ENCODE data around the gene POU2F1.

- TF ChIP-seq ZBTB7A (tag by site-specific recombination; IDR thresholded peaks at IDR 0.05; ENCODE audit: low read depth) (no peak), ZNF596 (tag by site-specific recombination; IDR thresholded peaks at IDR 0.05) (no peak)
Measured at GRCh38 chr1:167248707-167249642, 28.3 kb downstream of the POU2F1 start.

All from HEK293 (cell line).